ENCODE data around the gene PLCE1.

DNA sequence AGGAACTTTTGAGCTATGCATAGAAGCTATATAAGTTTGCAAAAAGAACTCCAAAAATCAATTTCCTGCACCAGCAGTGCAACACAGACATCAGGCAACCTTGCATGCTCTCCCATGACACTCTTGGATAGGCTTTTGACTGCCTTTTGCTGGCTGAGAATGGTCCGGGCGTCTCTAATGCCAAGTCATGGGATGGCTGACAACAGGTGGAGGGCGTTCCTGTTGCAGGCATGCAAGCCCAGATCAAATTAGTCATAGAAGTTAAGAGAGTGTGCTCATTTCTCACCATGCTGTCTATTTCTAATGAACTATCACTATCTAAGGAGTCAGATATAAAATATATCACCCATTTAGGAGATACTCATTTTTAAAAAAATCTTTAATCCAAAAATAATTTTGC, 8.4 kb downstream of the PLCE1 start:
- TF ChIP-seq POLR2A (IDR thresholded peaks at IDR 0.05; ENCODE audit: low read length) (no peak), GATA1 (IDR thresholded peaks at IDR 0.05; ENCODE audit: low read depth, low read length) (no peak)

Measured in erythroblast (primary cell).